SH-SY5Y (cell line): ENCODE results near the gene BIN1.

Experiments
- GATA2 ChIP-seq: IDR thresholded peaks from 2 replicates; pipeline ENCODE4 v1.6.1; 2011; ENCODE audit warnings: mild to moderate bottlenecking, low read depth, low read length
- GATA3 ChIP-seq: IDR thresholded peaks from 2 replicates; pipeline ENCODE4 v1.6.1; 2011; ENCODE audit warnings: low read depth, mild to moderate bottlenecking, low read length, moderate library complexity

- TF ChIP-seq GATA2 (no peak), GATA3 (no peak)
These were observed 51.8 kb downstream of the BIN1 start for GRCh38 chr2:127054996-127055785.
